Measurements from ENCODE around the gene TMEM225B. TPM values are rescaled to one million over a fixed set of nuclear protein-coding genes. Genes with fewer than 3 reads are reported as not detected.
"Not testable (repeated sequence)": the region's sequence is repeated elsewhere in the genome, so short reads cannot be mapped to it uniquely, and the experiment has no call there.

Gene TMEM225B
- total and polyA plus RNA-seq, 7 donors: 0.20 to 0.86 (median 0.42) TPM; not detected in 2

- no peaks in the 10 kb centered on the region for H3K27me3 ChIP-seq (ENCODE audit: insufficient read depth in 3 of 3, low read length in 2 of 3)
- DNase-seq (no peak), ATAC-seq (no peak)
- intact Hi-C loops (cut with DNase I): no loop called here
- peaks cover 0 to 66% of the 10 kb centered on the region in 2 donors for H3K36me3 ChIP-seq (ENCODE audit: insufficient read depth in 1 of 2, low read depth in 1 of 2)
- H3K9me3 ChIP-seq: no peaks in the 10 kb centered on the region
- H3K4me3 ChIP-seq: no peak overlapping the region
- peaks cover 11% of the 10 kb centered on the region for H3K4me1 ChIP-seq
- no peak for TF ChIP-seq CTCF (IDR thresholded peaks at IDR 0.05)
- WGBS, 3 donors: 82 to 85% (median 84%) methylated on average over 1 of the region's 1 CpG
- no peak overlapping the region for H3K27ac ChIP-seq
These were observed 24.8 kb upstream of the TMEM225B start for GRCh38 chr7:99573257-99573656.

GRCh38 chr7:99576251-99576650, 21.8 kb upstream of the TMEM225B start:
- Histone ChIP-seq H3K4me1 (peaks cover 14% of the 10 kb centered on the region), H3K27ac (peak overlapping the region; percentile 75), H3K4me3 (no peak overlapping the region), H3K36me3 (ENCODE audit: insufficient read depth in 1 of 2, low read depth in 1 of 2) (peaks cover 0 to 38% of the 10 kb centered on the region in 2 donors), H3K27me3 (ENCODE audit: insufficient read depth in 3 of 3, low read length in 2 of 3) (no peaks in the 10 kb centered on the region), H3K9me3 (no peaks in the 10 kb centered on the region)
- intact Hi-C loops (cut with DNase I): loop anchor here in 1 of 2 donors (5.0 kb wide), 1 partner anchor 646 kb away; no protein-coding TSS in a partner anchor
- 74 to 83% (median 77%) methylated on average over 3 of the region's 3 CpGs for WGBS, 3 donors
- DNase-seq (no peak), ATAC-seq (no peak)
- TF ChIP-seq CTCF (IDR thresholded peaks at IDR 0.05): no peak

GRCh38 chr7:99579281-99579955, 18.6 kb upstream of the TMEM225B start:
- Histone ChIP-seq H3K27me3 (ENCODE audit: insufficient read depth in 3 of 3, low read length in 2 of 3) (peaks cover 0 to 12% (median 3%) of the 10 kb centered on the region in 3 donors), H3K36me3 (ENCODE audit: insufficient read depth in 1 of 2, low read depth in 1 of 2) (peaks cover 0 to 7% of the 10 kb centered on the region in 2 donors), H3K27ac (no peak overlapping the region), H3K4me3 (peak overlapping the region; percentile 72), H3K9me3 (no peaks in the 10 kb centered on the region), H3K4me1 (peaks cover 14% of the 10 kb centered on the region)
- ATAC-seq (no peak), DNase-seq (no peak)
- intact Hi-C loops (cut with DNase I): loop anchor here in 1 of 2 donors (5.0 kb wide), 1 partner anchor 643 kb away; no protein-coding TSS in a partner anchor
- WGBS, 3 donors: 36 to 49% (median 40%) methylated on average over 10 of the region's 10 CpGs
- no peak for TF ChIP-seq CTCF (IDR thresholded peaks at IDR 0.05)

- peaks cover 0 to 12% (median 5%) of the 10 kb centered on the region in 3 donors for H3K27me3 ChIP-seq (ENCODE audit: insufficient read depth in 3 of 3, low read length in 2 of 3)
- H3K9me3 ChIP-seq: no peaks in the 10 kb centered on the region
- peak overlapping the region; percentile 72 for H3K4me3 ChIP-seq
- H3K36me3 ChIP-seq (ENCODE audit: insufficient read depth in 1 of 2, low read depth in 1 of 2): no peaks in the 10 kb centered on the region
- 1 to 2% (median 1%) methylated on average over 53 to 54 of the region's 54 CpGs for WGBS, 3 donors
- no peak overlapping the region for H3K27ac ChIP-seq
- intact Hi-C loops (cut with DNase I): loop anchor here in 1 of 2 donors (5.0 kb wide), 1 partner anchor 642 kb away; no protein-coding TSS in a partner anchor
- peak; percentile 35 for TF ChIP-seq CTCF (IDR thresholded peaks at IDR 0.05)
- H3K4me1 ChIP-seq: peaks cover 14% of the 10 kb centered on the region
- peak; percentile 38 to 63 for DNase-seq
- peak; percentile 43 to 65 (median 60) for ATAC-seq
These were observed 17.9 kb upstream of the TMEM225B start for GRCh38 chr7:99579956-99580777.

- H3K36me3 ChIP-seq (ENCODE audit: insufficient read depth in 1 of 2, low read depth in 1 of 2); ATAC-seq; DNase-seq; H3K9me3 ChIP-seq; intact Hi-C loops (cut with DNase I); H3K27ac ChIP-seq: not testable (repeated sequence)
- H3K4me3 ChIP-seq: peak overlapping the region; percentile 72
- peaks cover 0 to 12% (median 5%) of the 10 kb centered on the region in 3 donors for H3K27me3 ChIP-seq (ENCODE audit: insufficient read depth in 3 of 3, low read length in 2 of 3)
- H3K4me1 ChIP-seq: peaks cover 14% of the 10 kb centered on the region
- 48 to 58% (median 52%) methylated on average over 4 of the region's 4 CpGs for WGBS, 3 donors
These were observed 17.2 kb upstream of the TMEM225B start for GRCh38 chr7:99580778-99581332.
